HepG2 (cell line): ENCODE measurements around the gene FPGS. TPM values are rescaled to one million over a fixed set of nuclear protein-coding genes. Genes with fewer than 3 reads are reported as not detected.

ENCODE experiments used
- DPF2 ChIP-seq: sonication (generic); formaldehyde crosslinking; IDR thresholded peaks from 2 replicates; pipeline ENCODE4 v1.4.0; 2020; ENCODE audit warnings: mild to moderate bottlenecking, low read depth, missing genetic modification reagents, borderline replicate concordance
- EZH2 ChIP-seq: conservative IDR thresholded peaks from 2 replicates; pipeline ENCODE4 v1.6.1; 2012; ENCODE audit warnings: mild to moderate bottlenecking, low read depth, low read length, moderate library complexity
- FOSL2 ChIP-seq: sonication (generic); formaldehyde crosslinking; IDR thresholded peaks from 2 replicates; pipeline ENCODE4 v1.4.0; 2020; ENCODE audit warnings: missing genetic modification reagents
- GTF3A ChIP-seq: sonication (generic); formaldehyde crosslinking; conservative IDR thresholded peaks from 2 replicates; pipeline ENCODE4 v1.4.0; 2020; ENCODE audit warnings: mild to moderate bottlenecking, missing genetic modification reagents
- IRF2 ChIP-seq: IDR thresholded peaks from 2 replicates; pipeline ENCODE4 v1.6.1; 2018; ENCODE audit warnings: missing genetic modification reagents, missing compliant biosample characterization
- KDM2A ChIP-seq: sonication (generic); formaldehyde crosslinking; IDR thresholded peaks from 2 replicates; pipeline ENCODE4 v1.4.0; 2020; ENCODE audit warnings: low read depth, missing genetic modification reagents, borderline replicate concordance
- MEF2D ChIP-seq: sonication (generic); formaldehyde crosslinking; IDR thresholded peaks from 2 replicates; pipeline ENCODE4 v1.5.1; 2020; ENCODE audit warnings: mild to moderate bottlenecking, missing genetic modification reagents
- NFKB2 ChIP-seq: sonication (generic); formaldehyde crosslinking; IDR thresholded peaks from 2 replicates; pipeline ENCODE4 v1.4.0; 2020; ENCODE audit warnings: missing genetic modification reagents, borderline replicate concordance
- PLRG1 ChIP-seq: fragments of 450-650 bp; conservative IDR thresholded peaks from 2 replicates; pipeline ENCODE4 v1.6.1; 2016
- REPIN1 ChIP-seq: sonication (generic); formaldehyde crosslinking; IDR thresholded peaks from 2 replicates; pipeline ENCODE4 v1.8.0; 2022; ENCODE audit warnings: missing genetic modification reagents, low read depth, mild to moderate bottlenecking, borderline replicate concordance
- SAP130 ChIP-seq: IDR thresholded peaks from 2 replicates; pipeline ENCODE4 v1.6.1; 2016; ENCODE audit warnings: low read depth
- SUZ12 ChIP-seq: fragments of 150-350 bp; IDR thresholded peaks from 2 replicates; pipeline ENCODE4 v1.6.1; 2014; ENCODE audit warnings: low read depth, low read length
- ZBTB20 ChIP-seq: sonication (generic); formaldehyde crosslinking; IDR thresholded peaks from 2 replicates; pipeline ENCODE4 v1.8.1; 2023; ENCODE audit warnings: missing genetic modification reagents, low read depth, mild to moderate bottlenecking, borderline replicate concordance
- ZNF12 ChIP-seq: sonication (generic); formaldehyde crosslinking; IDR thresholded peaks from 2 replicates; pipeline ENCODE4 v1.5.0; 2020; ENCODE audit warnings: missing genetic modification reagents
- ZNF558 ChIP-seq: sonication (generic); formaldehyde crosslinking; IDR thresholded peaks from 2 replicates; pipeline ENCODE4 v1.9.0; 2022; ENCODE audit warnings: mild to moderate bottlenecking, missing genetic modification reagents, borderline replicate concordance
- ZNF782 ChIP-seq: sonication (generic); formaldehyde crosslinking; IDR thresholded peaks from 2 replicates; pipeline ENCODE4 v1.4.0; 2020; ENCODE audit warnings: missing genetic modification reagents, mild to moderate bottlenecking, borderline replicate concordance
- ZNF790 ChIP-seq: sonication (generic); formaldehyde crosslinking; IDR thresholded peaks from 2 replicates; pipeline ENCODE4 v1.8.0; 2022; ENCODE audit warnings: missing genetic modification reagents, mild to moderate bottlenecking, borderline replicate concordance
- polyA plus RNA-seq, 8 experiments: library from polyadenylated mRNA; depleted of rRNA in 3 of 8; stranded (reverse) in 7 of 8; unstranded in 1 of 8; fragments of >200 nt; fragmentation: Illumina TruSeq in 4 of 8; extraction: Trizol in 4 of 8; gene quantifications; 2 replicates each; pipeline versions ENCODE4 v1.2.1 to v1.2.3, GENCODE V29; 2011 to 2016; ENCODE audit warnings: low read depth in 4 of 8, missing spikeins in 1 of 8, mixed read lengths in 1 of 8; ENCODE audit not compliant: insufficient read depth in 1 of 8
- total RNA-seq, 5 experiments: library from RNA; depleted of rRNA; stranded (reverse); fragments of >200 nt; fragmentation: Illumina TruSeq; extraction: Trizol; gene quantifications; 2 replicates each; pipeline ENCODE4 v1.2.3, GENCODE V29; 2016; ENCODE audit warnings: low read depth in 1 of 5
- TF ChIP-seq, protein P1 (sequence below): IDR thresholded peaks from 2 replicates; pipeline ENCODE4 v1.6.1; 2016; ENCODE audit warnings: missing genetic modification reagents, missing compliant biosample characterization
- TF ChIP-seq, protein P2 (sequence below): sonication (generic); formaldehyde crosslinking; conservative IDR thresholded peaks from 2 replicates; pipeline ENCODE4 v1.5.0; 2020; ENCODE audit warnings: missing genetic modification reagents
- TF ChIP-seq, protein P3 (sequence below): sonication (generic); formaldehyde crosslinking; IDR thresholded peaks from 2 replicates; pipeline ENCODE4 v1.4.0; 2020; ENCODE audit warnings: mild to moderate bottlenecking, missing genetic modification reagents
- TF ChIP-seq, protein P4 (sequence below): sonication (generic); formaldehyde crosslinking; IDR thresholded peaks from 2 replicates; pipeline ENCODE4 v1.4.0; 2020; ENCODE audit warnings: missing genetic modification reagents, mild to moderate bottlenecking, borderline replicate concordance
- TF ChIP-seq, protein P5 (sequence below): sonication (generic); formaldehyde crosslinking; IDR thresholded peaks from 2 replicates; pipeline ENCODE4 v1.8.0; 2022; ENCODE audit warnings: mild to moderate bottlenecking, missing genetic modification reagents, moderate library complexity
- TF ChIP-seq, protein P6 (sequence below): sonication (generic); formaldehyde crosslinking; IDR thresholded peaks from 2 replicates; pipeline ENCODE4 v1.8.1; 2023; ENCODE audit warnings: mild to moderate bottlenecking, moderate library complexity, missing genetic modification reagents

FPGS gene
- total and polyA plus RNA-seq, 2 of the 13 experiments (the other 11 are each of a cell fraction or from before 2014, with no cell fraction given), result 35.6 to 36.8 TPM

DNA sequence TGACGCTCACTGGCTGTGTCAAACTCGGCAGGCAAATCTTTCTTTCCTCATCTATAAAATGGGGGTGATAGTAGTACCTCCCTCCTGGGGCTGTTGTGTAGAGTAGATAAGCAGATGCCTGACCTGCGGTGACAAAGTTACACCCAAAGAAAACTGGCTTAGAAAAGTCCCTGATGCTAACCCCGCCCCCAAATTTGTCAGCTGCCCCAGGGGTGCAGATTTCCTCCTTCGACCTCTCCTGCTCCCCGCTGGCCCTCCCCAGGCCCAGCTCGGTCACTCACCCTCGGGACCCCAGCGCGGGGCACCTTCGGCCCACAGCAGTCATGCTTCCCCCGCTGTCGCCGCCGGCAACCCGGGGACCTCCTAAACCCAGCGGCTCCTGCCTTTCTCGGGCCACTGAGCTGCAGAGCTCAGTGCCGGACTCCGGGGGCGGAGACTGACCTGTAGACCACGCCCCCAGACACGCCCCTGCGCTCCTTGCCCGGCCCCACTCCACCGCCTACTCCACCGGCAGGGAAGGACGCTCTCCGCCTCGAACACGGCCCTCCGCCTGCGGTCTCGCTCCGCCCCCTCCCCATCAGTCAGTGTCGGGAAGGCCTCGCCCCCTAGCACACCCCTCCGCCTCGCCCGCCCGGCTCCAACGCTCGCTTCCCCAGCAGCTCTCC lies 31.6 kb upstream of the FPGS start (continued):
- TF ChIP-seq NFKB2 (CRISPR knock-in tag), result peak; percentile 44; the same call in 1 of the 2 replicates
- TF ChIP-seq, protein P1, sequence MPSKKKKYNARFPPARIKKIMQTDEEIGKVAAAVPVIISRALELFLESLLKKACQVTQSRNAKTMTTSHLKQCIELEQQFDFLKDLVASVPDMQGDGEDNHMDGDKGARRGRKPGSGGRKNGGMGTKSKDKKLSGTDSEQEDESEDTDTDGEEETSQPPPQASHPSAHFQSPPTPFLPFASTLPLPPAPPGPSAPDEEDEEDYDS (CRISPR knock-in tag), result peak; percentile 33; the same call in 1 of the 2 replicates
- TF ChIP-seq REPIN1 (CRISPR knock-in tag), result no peak
- peak; percentile 84 for TF ChIP-seq SAP130 (CRISPR knock-in tag)
- TF ChIP-seq, protein P2, sequence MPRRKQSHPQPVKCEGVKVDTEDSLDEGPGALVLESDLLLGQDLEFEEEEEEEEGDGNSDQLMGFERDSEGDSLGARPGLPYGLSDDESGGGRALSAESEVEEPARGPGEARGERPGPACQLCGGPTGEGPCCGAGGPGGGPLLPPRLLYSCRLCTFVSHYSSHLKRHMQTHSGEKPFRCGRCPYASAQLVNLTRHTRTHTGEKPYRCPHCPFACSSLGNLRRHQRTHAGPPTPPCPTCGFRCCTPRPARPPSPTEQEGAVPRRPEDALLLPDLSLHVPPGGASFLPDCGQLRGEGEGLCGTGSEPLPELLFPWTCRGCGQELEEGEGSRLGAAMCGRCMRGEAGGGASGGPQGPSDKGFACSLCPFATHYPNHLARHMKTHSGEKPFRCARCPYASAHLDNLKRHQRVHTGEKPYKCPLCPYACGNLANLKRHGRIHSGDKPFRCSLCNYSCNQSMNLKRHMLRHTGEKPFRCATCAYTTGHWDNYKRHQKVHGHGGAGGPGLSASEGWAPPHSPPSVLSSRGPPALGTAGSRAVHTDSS (CRISPR knock-in tag), result no peak
- TF ChIP-seq, protein P3, sequence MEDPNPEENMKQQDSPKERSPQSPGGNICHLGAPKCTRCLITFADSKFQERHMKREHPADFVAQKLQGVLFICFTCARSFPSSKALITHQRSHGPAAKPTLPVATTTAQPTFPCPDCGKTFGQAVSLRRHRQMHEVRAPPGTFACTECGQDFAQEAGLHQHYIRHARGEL (CRISPR knock-in tag), result no peak
- no peak for TF ChIP-seq GTF3A
- no peak for TF ChIP-seq ZNF782 (CRISPR knock-in tag)
- TF ChIP-seq DPF2 (CRISPR knock-in tag), result no peak
- TF ChIP-seq ZNF558, result no peak
- no peak for TF ChIP-seq ZBTB20 (CRISPR knock-in tag)
- TF ChIP-seq SUZ12, result no peak
- TF ChIP-seq, protein P4, sequence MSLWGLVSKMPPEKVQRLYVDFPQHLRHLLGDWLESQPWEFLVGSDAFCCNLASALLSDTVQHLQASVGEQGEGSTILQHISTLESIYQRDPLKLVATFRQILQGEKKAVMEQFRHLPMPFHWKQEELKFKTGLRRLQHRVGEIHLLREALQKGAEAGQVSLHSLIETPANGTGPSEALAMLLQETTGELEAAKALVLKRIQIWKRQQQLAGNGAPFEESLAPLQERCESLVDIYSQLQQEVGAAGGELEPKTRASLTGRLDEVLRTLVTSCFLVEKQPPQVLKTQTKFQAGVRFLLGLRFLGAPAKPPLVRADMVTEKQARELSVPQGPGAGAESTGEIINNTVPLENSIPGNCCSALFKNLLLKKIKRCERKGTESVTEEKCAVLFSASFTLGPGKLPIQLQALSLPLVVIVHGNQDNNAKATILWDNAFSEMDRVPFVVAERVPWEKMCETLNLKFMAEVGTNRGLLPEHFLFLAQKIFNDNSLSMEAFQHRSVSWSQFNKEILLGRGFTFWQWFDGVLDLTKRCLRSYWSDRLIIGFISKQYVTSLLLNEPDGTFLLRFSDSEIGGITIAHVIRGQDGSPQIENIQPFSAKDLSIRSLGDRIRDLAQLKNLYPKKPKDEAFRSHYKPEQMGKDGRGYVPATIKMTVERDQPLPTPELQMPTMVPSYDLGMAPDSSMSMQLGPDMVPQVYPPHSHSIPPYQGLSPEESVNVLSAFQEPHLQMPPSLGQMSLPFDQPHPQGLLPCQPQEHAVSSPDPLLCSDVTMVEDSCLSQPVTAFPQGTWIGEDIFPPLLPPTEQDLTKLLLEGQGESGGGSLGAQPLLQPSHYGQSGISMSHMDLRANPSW (CRISPR knock-in tag), result no peak
- TF ChIP-seq PLRG1, result no peak
- TF ChIP-seq, protein P5, sequence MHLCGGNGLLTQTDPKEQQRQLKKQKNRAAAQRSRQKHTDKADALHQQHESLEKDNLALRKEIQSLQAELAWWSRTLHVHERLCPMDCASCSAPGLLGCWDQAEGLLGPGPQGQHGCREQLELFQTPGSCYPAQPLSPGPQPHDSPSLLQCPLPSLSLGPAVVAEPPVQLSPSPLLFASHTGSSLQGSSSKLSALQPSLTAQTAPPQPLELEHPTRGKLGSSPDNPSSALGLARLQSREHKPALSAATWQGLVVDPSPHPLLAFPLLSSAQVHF, result no peak
- peak; percentile 54; the same call in 1 of the 2 replicates for TF ChIP-seq KDM2A (CRISPR knock-in tag)
- TF ChIP-seq IRF2 (CRISPR knock-in tag), result 0 out of 2 replicates have a peak, but pooled peaks have one; percentile 37
- TF ChIP-seq EZH2, result no peak
- no peak for TF ChIP-seq ZNF12 (CRISPR knock-in tag)
- no peak for TF ChIP-seq ZNF790
- no peak for TF ChIP-seq MEF2D (CRISPR knock-in tag)
- TF ChIP-seq, protein P6, sequence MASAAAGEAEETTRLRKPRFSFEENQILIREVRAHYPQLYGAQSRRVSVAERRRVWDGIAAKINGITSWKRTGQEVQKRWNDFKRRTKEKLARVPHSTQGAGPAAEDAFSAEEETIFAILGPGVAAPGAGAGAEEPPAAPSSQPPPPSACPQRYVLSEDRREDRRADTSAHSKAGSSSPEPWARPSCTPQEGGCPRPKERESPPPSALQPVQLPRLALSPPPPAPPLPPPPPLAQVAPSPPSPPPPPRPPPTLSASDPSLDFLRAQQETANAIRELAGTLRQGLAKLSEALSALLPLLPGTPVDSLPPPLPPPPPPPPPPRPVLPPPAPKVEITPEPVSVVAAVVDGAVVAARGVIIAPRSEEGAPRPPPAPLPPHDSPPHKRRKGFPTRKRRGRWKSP, result no peak
- TF ChIP-seq FOSL2 (CRISPR knock-in tag), result no peak
